ENCODE measurements around the gene BBS2.
A peak's percentile ranks its signal among the peaks of the same experiment; 100 is the strongest.
"Not testable (repeated sequence)": the region's sequence is repeated elsewhere in the genome, so short reads cannot be mapped to it uniquely, and the experiment has no call there.

BBS2 gene

DNA sequence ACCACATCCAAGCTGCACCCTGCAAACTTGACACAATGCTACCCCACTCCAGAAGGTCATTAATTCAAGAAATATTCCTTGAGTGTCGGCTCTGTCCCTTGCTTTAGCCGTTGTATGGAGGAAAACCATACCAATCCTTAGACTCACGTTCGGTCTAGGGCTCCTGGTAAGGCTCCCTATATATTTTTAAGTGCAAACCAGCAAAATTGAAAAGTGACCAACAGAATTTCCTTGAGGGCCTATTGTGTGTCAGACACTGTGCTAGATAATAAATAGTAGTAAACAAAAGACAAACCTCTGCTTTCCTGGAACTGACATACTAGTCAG is 390 bp upstream of the BBS2 start:
- DNase-seq, result no peak

DNA sequence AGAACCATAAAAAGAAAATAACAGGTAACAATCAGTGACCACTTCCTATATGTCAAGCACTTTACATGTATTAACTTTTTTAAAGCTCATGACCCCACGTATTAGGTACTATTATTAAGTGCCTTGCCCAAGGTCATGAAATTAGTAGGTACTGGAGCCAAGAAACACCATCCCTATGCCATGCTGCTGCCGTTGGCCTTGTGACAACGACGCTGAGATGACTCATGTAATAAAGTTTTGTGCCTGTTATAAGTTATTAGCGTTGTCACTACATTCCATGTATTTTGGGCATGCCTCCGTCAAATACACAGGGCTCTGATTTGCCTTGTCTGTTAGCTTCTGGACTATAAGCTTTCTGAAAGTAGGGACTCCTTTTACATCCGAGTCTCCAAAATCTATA is 1.4 kb downstream of the BBS2 start:
- no peak for DNase-seq

DNA sequence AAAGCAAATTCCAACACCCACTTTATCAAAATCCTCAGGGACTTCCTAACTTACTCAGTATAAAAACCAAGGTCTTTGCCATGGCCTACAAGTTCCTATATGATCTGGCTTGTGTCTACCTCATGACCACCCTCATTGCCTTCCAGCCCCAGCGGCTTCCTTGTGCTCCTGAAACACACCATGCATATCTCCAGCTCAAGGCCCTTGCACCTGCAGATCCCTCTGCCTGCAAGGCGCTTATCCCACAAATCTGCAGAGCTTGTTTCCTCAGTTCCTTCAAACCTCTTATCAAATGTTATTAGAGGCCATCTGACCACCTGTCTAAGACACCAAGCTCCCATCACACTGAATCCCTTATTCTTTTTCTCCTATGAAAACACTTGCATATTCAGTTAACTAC is 2.6 kb downstream of the BBS2 start:
- no peak for DNase-seq

DNA sequence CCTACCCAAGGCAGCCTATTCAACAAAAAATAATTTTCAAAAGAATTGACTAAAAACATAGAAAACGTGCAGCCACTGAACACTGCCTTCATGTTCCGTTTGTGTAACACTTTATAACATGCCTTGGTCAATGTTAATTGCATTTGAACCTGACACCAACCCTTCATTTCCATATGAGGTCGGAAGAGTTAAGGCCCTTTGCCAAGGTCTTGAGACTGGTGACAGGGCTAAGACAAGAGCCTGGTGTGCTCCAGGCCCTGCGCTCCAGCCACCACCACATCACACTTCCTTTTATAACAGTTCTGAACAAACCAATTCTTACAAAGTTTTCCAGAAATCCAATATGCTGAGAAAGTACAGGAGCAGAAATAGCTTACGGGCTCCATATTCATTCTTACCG is 4.2 kb downstream of the BBS2 start:
- DNase-seq, result no peak

DNA sequence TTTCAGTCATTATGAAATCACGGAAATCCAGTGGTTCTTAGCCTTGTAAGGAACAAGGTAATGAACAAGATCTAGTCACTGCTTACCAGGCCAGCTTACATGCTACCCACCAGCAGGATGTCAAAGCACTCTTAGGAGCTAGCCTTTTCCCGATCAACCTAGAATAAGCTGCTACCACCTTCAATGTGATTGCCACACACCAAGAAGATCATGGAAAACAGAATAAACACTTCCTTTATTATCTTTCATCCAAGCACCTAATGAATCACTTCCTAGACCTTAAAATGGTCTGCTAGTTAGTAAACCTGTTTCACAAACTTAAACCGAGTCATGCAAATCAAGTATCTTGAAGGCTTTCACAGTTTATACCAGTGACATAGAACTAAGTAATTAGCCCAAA is 5.0 kb downstream of the BBS2 start:
- no peak for DNase-seq

DNA sequence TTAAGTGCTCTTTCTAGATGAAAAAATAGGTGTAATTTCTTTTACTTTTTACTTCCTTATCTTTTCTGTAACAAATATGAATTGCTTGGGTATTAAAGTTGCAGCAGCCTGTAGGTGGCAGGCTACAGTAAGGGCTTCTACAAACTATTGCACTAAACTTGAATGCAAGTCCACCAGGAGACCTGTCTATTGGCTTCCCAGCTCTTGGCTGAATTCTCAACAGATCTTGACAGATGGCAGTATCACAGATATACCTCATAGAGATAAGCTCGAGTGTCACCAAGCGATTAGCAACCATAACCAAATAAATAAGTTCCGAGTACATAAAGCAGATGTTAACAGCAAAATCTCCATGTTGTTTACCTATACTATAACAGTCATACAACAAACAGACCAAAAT is 5.9 kb downstream of the BBS2 start:
- DNase-seq, result peak in 1 of 4 experiments; percentile 7

DNA sequence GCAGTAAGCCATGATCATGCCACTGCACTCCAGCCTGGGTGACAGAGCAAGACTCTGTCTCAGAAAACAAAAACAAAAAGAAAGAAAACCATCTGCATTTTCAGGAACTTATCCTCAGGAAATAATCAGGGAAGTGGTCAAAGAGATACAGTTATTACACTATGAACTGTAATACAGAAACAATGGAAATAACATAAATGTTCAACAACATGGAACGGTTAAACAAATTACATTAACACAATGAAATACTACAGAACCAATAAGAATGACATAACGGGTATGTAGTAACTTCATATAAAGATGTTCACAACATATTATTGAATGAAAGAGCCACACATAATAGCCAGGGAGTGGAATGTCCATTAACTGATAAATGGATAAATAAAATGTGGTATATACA is 6.7 kb downstream of the BBS2 start:
- no peak for DNase-seq

DNA sequence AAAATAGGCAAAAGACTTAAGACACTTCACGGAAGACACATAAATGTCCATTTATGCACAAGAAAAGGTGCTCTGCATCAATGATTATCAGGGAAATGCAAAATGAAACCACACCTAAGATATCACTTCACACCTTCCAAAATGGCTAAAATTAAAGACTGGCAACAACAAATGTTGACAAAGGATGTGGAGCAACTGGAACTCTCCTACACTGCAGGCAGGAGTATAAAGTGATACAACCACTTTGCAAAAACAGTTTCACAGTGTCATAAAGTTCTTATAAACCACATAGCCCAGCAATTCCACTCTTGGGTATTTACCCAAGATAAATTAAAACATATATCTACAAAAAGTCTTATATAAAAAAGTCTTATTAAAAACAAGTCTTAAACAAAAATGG is 7.8 kb downstream of the BBS2 start:
- DNase-seq, result no peak

DNA sequence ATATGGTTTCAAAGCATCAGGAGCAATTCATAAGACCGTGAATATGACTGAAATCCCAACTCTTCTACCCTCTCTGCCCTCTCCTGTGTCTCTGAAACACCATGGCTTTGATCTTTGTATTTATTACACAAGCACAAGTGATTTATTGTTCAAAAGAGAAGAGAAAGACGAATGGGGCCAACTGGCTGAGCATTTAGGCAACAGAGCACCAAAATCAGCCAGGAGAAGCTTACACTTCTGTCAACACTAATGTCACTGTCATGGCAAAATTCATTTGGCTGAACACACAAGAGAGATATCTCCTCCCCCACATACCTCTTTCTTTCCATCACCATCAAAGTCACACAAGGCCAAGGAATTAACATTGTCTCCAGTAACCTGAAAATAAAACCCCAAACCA is 9.3 kb downstream of the BBS2 start:
- DNase-seq, result no peak

DNA sequence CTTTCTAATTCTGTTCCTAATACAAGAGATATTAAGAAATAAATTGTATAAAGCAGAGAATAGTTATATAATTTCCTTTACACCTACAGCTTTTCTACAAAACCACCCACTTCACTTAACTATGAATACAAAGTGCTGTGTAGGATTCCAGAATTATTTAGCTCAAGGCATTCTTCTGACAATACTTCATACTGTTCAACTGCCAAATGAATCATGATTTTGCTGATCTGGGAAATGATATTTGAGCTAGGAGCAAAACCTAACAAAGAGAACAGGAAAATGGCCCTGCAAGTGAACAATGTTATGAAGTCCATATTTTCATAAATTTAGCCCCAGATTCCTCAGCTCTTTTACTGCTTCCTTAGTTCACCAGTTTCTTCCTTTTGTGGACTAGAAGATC is 12.9 kb downstream of the BBS2 start:
- no peak for DNase-seq

DNA sequence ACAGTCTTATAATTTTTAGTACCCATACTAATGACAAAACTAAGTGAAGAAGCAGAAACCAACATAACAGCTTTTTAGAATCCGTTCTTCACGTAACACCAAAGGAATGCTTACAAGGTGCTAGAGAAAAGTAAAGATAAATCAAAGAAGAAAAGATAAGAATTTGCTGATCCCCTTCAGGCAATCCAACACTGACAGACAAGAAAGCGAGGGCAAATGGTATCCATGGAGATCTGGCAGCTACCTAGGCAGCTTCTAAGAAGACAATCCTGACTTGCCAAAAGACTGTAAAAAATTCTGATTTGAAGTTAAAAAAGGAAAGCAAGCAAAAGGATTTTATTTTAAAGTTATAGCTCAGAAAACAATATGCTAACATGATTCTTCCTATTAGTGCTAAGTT is 14.6 kb downstream of the BBS2 start:
- DNase-seq, result no peak

DNA sequence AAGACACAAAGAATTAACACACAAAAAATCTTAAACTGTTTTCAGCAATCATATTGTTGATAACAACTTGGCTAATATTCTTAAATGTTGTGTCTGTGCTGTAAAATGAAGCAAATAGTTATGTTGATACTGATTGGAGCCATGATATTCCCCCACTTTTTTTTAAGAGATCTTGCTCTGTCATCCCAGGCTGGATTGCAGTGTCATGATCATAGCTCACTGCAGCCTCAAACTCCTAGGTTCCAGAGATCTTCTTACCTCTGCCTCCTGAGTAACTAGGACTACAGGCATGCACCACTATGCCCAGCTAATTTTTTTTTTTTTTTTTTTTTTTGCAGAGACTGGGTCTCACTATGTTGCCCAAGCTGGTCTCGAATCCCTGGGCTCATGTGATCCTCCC is 26.0 kb downstream of the BBS2 start:
- DNase-seq, result no peak

DNA sequence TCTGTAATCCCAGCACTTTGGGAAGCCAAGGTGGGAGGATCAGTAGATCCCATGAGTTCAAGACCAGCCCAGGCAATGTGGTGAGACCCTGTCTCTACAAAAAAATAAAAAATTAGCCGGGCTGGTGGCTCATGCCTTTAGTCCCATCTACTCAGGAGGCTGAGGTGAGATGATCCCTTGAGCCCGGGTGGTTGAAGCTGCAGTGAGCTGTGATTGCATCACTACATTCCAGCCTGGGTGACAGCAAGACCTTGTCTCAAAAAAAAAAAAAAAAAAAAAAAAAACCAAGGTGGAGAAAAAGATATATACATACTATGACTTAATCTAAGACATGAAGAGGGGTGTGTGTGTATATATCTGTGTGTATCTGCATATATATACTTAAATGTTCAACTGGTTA is 26.7 kb downstream of the BBS2 start:
- DNase-seq, result no peak

DNA sequence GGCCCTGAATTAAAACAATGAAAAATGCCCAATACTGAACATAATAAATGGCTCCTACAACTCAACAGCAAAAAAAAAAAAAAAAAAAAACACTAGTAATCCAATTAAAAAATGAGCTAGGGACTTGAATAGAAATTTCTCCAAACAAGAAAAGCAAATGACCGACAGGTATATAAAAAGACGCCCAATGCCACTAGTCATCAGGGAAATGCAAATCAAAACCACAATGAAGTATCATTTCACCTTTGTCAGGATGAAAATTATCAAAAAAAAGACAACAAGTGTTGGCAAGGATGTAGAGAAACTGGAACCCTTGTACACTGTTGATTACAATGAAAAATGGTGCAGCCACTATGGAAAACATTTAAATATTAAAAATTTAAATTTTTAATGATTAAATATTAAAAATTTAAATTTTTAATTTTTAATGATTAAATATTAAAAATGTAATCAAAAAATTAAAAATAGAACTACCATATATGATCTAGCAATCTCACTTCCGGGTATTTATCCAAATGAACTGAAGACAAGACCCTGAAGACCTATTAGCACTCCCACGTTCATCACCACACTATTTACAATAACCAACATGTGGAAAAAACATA is 28.1 kb downstream of the BBS2 start:
- DNase-seq, result no peak

DNA sequence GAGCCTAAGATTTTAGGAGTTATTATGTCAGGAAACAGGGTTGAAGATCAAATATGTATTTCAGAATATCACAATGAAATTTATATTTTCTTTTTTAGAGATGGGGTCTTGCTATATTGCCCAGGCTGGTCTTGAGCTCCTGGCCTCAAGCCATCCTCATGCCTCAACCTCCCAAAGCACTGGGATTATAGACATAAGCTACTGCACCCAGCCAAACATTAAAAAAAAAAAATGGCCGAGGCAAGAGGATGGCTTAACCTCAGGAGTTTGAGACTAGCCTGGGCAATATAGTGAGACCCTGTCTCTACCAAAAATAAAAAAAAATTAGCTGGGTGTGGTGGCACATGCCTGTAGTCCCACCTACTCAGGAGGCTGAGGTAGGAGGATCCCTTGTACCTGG is 31.0 kb downstream of the BBS2 start:
- not testable (repeated sequence) for DNase-seq

DNA sequence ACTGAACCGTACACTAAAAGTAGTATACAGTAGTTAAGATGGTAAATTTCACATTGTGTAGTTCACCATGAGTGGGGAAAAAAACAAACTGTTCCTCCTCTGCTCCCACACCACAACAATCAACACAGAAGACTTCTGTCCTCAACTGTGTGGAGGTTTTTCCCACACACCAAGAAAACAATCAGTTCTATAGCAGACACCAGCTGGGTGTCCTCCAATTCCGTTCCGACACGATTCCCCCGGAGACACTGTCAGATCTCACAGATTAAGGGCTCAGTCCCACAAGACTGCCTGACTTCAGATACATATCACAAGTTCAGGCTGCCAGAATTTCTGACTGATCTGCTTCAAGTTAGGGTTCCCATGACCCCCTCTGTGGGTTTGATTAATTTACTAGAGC is 31.8 kb downstream of the BBS2 start:
- DNase-seq, result no peak

DNA sequence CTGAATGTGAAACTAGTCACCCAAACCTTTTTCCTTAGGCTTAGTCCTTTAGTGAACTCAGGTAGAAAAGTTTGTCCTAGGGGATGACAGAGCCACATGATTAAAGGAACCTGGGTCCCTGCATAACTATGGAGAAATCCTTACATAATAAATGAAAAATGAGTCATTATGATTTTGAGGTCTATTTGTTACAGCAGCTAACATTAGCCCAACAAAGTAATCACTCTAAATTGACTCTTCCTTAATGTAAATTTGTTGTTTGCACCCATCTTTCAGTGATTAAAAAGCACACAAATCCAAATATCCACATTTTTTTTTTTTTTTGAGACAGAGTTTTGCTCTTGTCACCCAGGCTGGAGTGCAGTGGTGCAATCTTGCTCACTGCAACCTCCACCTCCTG is 36.4 kb downstream of the BBS2 start:
- DNase-seq, result no peak

DNA sequence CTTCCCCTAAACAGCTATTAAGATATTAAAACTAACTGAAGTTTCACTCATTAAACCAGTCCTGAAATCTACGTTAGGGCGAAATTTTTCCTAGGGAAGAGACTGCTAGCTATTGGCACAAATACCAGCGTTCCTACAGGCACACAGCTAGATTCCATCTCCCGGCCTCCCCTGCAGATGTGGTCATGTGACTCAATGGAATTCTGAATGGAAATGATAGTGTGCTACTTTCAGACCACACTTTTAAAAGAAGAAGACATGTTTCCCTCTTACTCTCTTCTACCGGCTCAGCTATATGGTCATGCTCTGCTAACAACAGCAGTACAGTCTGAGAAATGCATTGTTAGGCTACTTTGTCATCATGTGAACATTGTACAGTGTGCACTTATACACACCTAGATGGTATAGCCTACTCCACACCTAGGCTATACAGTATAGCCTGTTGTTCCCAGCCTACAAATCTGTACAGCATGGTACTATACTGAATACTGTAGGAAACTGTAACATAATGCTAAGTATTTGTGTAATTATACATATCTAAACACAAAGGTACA is 37.1 kb downstream of the BBS2 start:
- no peak for DNase-seq

DNA sequence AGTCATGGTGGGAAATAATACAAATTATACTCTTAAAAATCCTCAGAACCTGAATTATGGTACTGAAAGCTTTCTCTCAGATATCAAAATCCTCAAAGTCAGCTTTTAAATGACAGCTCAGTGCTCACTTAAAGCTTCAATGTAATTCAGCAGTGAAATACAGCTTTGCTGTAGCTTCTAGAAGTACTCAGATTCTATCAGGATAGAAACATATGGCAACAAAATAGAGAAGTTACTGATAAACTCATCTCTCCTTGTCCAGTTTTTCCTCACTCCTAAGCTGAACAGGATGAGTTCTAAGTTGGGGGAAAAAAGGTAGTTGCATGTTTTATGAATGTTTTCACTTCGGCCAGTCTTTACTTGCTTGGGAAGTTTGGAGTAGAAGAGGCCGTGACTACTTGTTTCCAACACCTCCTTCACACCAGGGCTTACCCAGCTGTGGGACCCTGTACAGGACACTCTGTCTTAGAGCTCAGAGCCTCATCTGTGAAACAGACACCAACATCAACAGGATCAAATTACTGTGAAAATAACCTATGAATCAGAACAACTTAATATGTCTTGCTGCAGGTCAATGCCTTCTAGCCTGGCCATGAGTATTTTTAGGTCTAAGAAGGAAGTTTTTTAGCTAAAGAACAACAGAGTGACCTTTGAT is 38.2 kb downstream of the BBS2 start:
- DNase-seq, result no peak

DNA sequence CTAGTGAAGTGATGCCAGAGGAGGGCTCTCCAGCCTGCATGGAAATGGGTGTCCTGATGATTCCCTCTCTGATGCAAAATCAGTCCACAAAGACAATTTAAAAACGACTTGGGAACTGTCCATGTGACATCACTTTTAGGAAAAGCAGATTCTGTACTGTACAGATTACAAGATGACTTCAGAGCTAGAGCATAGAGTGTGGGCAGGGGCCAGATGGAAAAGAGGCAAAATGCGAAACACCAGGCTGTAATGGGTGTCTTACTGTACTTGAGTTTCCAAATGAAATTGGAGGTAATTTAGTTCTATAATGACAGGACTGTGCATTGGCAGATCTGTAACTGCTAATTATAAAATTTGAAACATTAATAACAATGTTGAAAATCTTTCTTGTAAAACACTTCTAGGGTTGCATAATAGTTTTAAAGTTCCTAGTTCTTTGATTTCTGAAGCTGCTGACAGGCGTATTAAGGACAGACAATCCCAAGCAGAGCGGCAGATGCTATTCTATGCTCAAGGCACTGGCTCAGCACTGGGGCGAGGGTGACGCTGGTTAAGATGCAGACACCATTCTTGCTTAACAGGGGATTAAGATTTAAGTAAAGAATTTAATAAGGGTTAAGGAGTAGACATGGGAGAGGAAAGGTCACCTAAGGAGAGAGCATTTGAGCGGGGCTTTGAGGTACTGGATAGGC is 38.9 kb downstream of the BBS2 start:
- DNase-seq, result no peak

DNA sequence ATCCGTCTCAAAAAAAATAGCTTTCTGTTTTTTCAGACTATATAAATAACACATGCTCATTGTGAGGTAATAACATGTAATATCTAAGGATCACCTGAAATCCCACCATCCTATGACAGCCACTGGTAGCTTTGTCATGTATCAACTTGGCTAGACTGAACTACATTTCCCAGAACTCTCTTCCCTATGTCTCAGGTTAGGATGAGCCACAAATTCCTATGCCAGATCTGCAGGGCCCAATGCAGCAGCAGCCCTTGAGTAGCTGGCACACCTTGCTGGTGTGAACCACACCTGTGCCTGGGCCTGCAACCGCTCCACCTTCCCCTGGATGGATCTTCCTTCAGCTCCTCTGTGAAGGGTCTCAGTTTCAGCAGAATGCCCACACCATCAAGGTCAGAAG is 40.4 kb downstream of the BBS2 start:
- DNase-seq, result no peak

DNA sequence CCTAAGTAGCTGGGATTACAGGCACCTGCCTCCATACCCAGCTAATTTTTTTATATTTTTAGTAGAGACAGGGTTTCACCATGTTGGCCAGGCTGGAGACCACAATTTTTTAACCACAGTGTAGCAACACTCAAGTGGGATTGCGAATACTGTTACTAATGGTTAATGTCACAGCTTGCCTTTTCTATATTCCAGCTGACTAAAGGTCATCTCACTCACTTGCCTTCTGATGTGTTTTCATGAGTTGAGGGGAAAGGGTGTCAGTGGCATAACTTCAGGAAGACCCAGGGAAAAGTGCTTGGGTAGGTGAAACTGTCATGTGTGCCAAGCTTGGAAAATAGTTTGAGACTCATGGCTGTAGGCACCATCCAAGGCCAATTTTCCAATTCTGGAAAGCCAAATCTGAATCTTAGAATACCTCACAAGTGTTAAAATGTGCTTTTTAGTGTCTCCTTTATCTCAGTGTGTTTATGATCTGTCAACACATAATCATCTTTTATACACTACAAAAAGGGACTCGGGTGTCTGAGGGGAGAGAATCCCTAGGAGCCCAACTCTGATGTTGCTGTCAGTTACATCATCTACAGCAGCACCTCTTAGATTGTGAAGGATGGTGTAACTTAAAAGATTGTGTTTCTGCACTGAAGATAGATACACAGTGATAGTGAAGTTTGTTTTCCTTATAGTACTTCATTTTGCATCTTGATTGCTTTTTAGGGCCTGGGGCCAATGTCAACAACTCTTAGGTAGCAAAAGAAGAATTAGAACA is 41.4 kb downstream of the BBS2 start:
- DNase-seq, result no peak

DNA sequence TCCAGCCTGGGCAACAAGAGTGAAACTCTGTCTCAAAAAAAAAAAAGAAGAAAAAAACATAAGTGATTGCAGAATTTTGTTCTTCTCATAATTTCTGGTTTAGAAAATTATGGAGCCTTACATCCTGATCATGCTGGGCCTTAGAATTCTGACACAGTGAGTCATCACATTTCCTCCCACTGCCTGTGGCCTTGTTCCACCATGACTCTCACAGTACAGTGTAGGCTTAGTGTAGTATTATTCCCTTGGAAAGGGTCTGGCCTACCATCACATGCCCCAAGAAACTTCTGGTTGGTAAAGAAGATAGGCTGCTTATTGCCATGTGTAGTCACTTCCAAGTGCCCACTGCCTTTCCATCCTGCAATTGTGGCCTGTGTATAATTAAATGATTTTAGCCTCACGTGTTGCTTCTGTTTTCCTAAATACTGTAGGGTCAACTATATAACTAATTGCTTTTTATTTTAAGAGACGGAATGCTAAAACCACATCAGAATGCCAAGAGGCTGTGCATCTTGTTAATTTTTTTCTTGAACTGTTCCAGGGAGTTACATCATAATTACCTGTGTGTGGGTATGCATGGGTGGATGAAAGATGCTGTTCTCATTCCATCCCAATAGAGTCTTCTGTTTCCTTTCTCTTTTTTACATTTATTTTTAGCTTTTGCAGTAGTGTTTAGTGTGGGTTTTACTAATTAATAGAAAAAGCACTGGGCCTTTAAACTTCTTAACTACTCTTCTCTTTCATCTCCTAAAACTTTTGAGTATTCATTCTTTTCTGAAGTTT is 42.5 kb downstream of the BBS2 start:
- DNase-seq, result no peak

Measured in activated naive CD4-positive, alpha-beta T cell (primary cell).